Pancreas (tissue), 10 donors: Measurements from ENCODE around the gene ZC3H10. TPM values are rescaled to one million over a fixed set of nuclear protein-coding genes. Genes with fewer than 3 reads are reported as not detected.

Source experiments
- ATAC-seq, 4 donors: fragments of 200-7000 bp; cut with Tn5 transposase; one replicate each; pipeline versions ENCODE4 v1.8.0 to v1.9.1; 2020; ENCODE audit warnings: mild to moderate bottlenecking in 4 of 4, moderate library complexity in 4 of 4
- DNase-seq, 6 donors: peaks; one replicate each; pipeline ENCODE4 v3.0.0-alpha.2; 2020
- FAIRE-seq: peaks from 2 replicates; lab custom pipeline; 2012; peaks lifted over from hg19 to GRCh38; lab: Jason Lieb, UNC
- H3K27ac ChIP-seq, 4 donors: fragments of 200-600 bp; sonication (generic); 1 replicate in 3 of 4; 2 replicates in 1 of 4; pipeline versions ENCODE4 v1.5.0 to v1.8.0; 2020
- H3K27me3 ChIP-seq, 4 donors: fragments of 200-600 bp; one replicate each; pipeline ENCODE4 v1.8.0; 2021
- H3K36me3 ChIP-seq, 3 donors: fragments of 200-600 bp; sonication (generic) in 1 of 3; one replicate each; pipeline versions ENCODE4 v1.5.0 to v1.8.0; 2020 to 2021
- H3K4me1 ChIP-seq, 3 donors: fragments of 200-600 bp; one replicate each; pipeline ENCODE4 v1.8.0; 2021
- H3K4me3 ChIP-seq, 4 donors: fragments of 200-600 bp; sonication (generic) in 2 of 4; one replicate each; pipeline versions ENCODE4 v1.5.0 to v1.8.0; 2020 to 2021
- H3K9me3 ChIP-seq, 4 donors: fragments of 200-600 bp; one replicate each; pipeline ENCODE4 v1.8.0; 2021
- WGBS, 2 donors: extraction: QIAGEN DNeasy Blood & Tissue Kit; methylation state at CpG; one replicate each; pipeline ENCODE4 v1.1.7; 2013; 5-methylcytosine and 5-hydroxymethylcytosine counted together
- intact Hi-C, 3 donors: fragments of 100-400 bp; cut with DNase I; formaldehyde crosslinking; loops; one replicate each; pipeline versions ENCODE4 v1.11.1 to v1.14.2; 2022
- polyA plus RNA-seq, 2 donors: library from polyadenylated mRNA; stranded (reverse); fragments of 200-250 nt; gene quantifications; one replicate each; pipeline ENCODE4 v1.2.3, GENCODE V29; 2013
- total RNA-seq, 6 donors: library from RNA; stranded (reverse); fragmentation: NEBNext Ultra II Directional in 4 of 6; extraction: Animal tissue kit (Norgen Biotek cat#: 25700) in 4 of 6; gene quantifications; one replicate each; pipeline versions ENCODE4 v1.2.1 to v1.2.4, GENCODE V29; 2021 to 2023
- TF ChIP-seq, protein P1 (sequence below), 4 donors: fragments of 200-600 bp; sonication (generic) in 3 of 4; IDR thresholded peaks; one replicate each; pipeline versions ENCODE4 v1.5.0 to v1.8.0; 2021; ENCODE audit warnings: antibody characterized with exemption in 4 of 4
- donor health status: healthy with polysubstance abuse.
- donor health status: DM: no; HTN: no; CAD: no; lungs with moderate emphysema.
- donor health status: DM: no; HTN: no; CAD: no.
- donor health status: control.
- donor health status: control.
- donor health status: Bipolar disorder and iron deficiency.
- donor health status: DM: yes; HTN: yes; CAD: no.
- donor health status: DM: no; HTN: no; CAD: no.
- donor health status: DM: no; HTN: no; CAD: no.
- donor health status: DM: yes; HTN: yes; CAD: no.

The ZC3H10 gene
- total and polyA plus RNA-seq, 8 donors = 1.9 to 4.1 (median 3.1) TPM

DNA sequence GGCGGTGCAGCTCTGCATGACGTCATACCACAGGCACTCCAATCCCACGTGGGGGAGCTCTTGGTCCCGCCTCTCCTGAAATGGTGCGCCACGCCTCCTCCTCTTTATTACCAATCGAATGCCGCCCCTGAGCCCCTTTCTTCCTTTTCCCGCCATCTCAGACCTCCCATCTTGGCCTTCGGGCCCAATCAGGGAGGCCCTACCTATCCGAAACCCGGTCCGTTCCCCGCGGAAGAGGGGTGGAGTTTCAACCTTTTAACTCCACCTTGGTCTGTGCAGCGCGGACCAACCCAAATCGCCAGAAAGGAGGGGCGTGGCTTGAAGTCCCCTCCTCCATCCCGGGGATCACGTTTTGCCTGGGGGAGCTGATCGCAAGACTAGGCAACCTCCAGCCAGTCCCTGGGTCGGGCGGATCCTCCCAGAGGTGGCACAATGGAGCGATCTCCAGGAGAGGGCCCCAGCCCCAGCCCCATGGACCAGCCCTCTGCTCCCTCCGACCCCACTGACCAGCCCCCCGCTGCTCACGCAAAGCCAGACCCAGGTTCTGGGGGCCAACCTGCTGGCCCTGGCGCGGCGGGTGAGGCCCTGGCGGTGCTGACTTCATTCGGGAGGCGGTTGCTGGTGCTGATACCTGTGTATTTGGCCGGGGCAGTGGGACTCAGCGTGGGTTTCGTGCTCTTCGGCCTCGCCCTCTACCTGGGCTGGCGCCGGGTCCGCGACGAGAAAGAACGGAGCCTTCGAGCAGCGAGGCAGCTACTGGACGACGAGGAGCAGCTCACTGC is 10.0 kb downstream of the ZC3H10 start, which contains the start of gene ESYT1:
TSS of gene ESYT1 (plus strand) at position 380 of the 782 bp plus-strand sequence. CDS start at position 433, 53 bp downstream.
- H3K27ac ChIP-seq = peak within 1 kb of the TSS; percentile 67 to 91 (median 80)
- WGBS, 2 donors = 0% methylated on average over 48 to 49 of the region's 49 CpGs
- TF ChIP-seq, protein P1, sequence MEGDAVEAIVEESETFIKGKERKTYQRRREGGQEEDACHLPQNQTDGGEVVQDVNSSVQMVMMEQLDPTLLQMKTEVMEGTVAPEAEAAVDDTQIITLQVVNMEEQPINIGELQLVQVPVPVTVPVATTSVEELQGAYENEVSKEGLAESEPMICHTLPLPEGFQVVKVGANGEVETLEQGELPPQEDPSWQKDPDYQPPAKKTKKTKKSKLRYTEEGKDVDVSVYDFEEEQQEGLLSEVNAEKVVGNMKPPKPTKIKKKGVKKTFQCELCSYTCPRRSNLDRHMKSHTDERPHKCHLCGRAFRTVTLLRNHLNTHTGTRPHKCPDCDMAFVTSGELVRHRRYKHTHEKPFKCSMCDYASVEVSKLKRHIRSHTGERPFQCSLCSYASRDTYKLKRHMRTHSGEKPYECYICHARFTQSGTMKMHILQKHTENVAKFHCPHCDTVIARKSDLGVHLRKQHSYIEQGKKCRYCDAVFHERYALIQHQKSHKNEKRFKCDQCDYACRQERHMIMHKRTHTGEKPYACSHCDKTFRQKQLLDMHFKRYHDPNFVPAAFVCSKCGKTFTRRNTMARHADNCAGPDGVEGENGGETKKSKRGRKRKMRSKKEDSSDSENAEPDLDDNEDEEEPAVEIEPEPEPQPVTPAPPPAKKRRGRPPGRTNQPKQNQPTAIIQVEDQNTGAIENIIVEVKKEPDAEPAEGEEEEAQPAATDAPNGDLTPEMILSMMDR (IDR thresholded peaks at IDR 0.05) = no peak
- peak within 1 kb of the TSS; percentile 64 to 82 (median 76) for H3K4me3 ChIP-seq
- H3K4me1 ChIP-seq = peaks cover 10 to 27% (median 12%) of the 10 kb centered on the region in 3 donors
- DNase-seq (peak; percentile 92 to 99 (median 99)), ATAC-seq (peak; percentile 86 to 92 (median 89)), FAIRE-seq (peak; percentile 92)
- H3K36me3 ChIP-seq = peaks cover 3 to 25% (median 4%) of the 10 kb centered on the region in 3 donors
- H3K9me3 ChIP-seq = no peaks in the 10 kb centered on the region
- H3K27me3 ChIP-seq = no peaks in the 10 kb centered on the region
- intact Hi-C loops = loop anchor here in 1 of 3 donors (2.0 to 10.0 kb wide), 2 partner anchors 61 to 327 kb away; partner anchors contain the start of genes MIP and SMARCC2

DNA sequence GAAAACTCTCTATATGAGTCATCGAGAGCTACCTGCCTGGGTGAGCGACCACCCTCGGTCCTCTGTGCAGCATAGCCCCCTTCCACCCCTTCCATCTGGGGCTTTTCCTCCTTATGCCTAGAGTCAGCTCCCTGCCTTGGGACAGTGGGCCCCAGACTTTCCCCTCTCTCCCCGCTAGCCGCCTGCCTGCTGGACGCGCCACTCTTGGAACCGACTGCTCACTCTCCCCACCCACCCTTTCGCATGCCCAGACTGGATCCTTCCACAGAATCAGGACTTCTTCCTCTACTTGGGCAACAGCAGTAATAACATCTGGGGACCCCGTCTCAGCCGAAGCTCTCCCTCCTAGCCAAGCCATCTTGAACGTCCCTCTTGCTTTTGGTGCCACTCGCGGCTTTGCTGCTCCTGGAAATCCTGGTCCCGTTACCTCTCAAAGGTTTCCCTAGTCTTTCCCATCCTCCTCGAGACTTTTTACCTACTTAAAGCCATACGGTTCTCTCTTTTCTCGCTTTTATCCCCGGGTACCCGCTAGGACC is 10.7 kb downstream of the ZC3H10 start:
- DNase-seq = peak in 1 of 6 donors; percentile 40
- H3K27ac ChIP-seq = peak overlapping the region; percentile 67 to 89 (median 77)
- H3K4me3 ChIP-seq = peak overlapping the region; percentile 64 to 82 (median 76)
- H3K36me3 ChIP-seq = peaks cover 3 to 32% (median 4%) of the 10 kb centered on the region in 3 donors
- peaks cover 10 to 27% (median 12%) of the 10 kb centered on the region in 3 donors for H3K4me1 ChIP-seq
- FAIRE-seq = no peak
- 0% methylated on average over 20 of the region's 20 CpGs for WGBS, 2 donors
- H3K27me3 ChIP-seq = no peaks in the 10 kb centered on the region
- ATAC-seq = peak; percentile 4 to 15 (median 12)
- TF ChIP-seq, protein P1 (IDR thresholded peaks at IDR 0.05) = no peak
- H3K9me3 ChIP-seq = no peaks in the 10 kb centered on the region
- intact Hi-C loops = loop anchor here in 1 of 3 donors (10.0 kb wide), 1 partner anchor 326 kb away; the partner anchor contains the start of gene MIP

DNA sequence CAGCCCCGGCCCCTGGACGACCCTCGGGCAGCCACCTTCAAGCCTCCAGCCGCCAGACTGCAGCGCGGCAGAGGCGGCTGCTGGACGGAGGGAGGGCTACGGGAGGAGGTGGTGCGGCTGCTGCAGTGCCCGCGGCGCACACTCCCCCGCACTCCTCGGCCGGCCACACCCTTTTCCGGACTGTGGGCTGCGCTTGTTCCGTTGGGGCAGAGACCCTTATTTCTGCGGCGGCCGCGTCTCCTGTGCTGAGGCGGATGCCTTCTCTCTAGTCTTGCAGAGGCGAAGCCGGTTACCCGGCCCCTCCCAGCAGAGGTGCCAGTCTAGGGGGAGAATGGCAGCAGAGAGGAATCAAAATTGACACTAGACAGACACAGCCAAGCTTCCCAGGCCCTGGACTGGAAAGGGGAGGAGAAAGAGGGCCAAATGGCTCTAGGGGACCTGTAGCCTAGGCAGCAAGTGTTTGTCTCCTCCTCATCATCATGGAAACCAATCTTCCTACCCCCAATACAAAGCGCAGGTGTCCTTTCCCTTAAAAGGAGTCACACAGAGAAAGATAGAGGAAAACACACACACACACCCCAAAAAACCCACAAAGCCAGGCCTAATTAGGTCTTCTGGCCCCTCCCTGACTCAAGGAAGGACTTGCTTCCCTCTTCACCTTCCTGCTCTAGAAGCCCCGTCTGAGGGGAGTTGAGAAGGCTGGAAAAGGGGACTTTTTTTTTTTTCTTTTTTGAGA is 11.3 kb downstream of the ZC3H10 start:
- peak overlapping the region; percentile 64 to 82 (median 76) for H3K4me3 ChIP-seq
- WGBS, 2 donors = 4 to 5% methylated on average over 29 of the region's 29 CpGs
- peaks cover 10 to 27% (median 12%) of the 10 kb centered on the region in 3 donors for H3K4me1 ChIP-seq
- H3K9me3 ChIP-seq = no peaks in the 10 kb centered on the region
- H3K27me3 ChIP-seq = no peaks in the 10 kb centered on the region
- peak in 5 of 6 donors; percentile 58 to 86 (median 66) for DNase-seq
- peaks cover 3 to 38% (median 4%) of the 10 kb centered on the region in 3 donors for H3K36me3 ChIP-seq
- TF ChIP-seq, protein P1 (IDR thresholded peaks at IDR 0.05) = no peak
- intact Hi-C loops = loop anchor here in 1 of 3 donors (10.0 kb wide), 1 partner anchor 325 kb away; the partner anchor contains the start of gene MIP
- ATAC-seq = peak; percentile 30 to 61 (median 51)
- FAIRE-seq = no peak
- peak overlapping the region; percentile 67 to 89 (median 77) for H3K27ac ChIP-seq

DNA sequence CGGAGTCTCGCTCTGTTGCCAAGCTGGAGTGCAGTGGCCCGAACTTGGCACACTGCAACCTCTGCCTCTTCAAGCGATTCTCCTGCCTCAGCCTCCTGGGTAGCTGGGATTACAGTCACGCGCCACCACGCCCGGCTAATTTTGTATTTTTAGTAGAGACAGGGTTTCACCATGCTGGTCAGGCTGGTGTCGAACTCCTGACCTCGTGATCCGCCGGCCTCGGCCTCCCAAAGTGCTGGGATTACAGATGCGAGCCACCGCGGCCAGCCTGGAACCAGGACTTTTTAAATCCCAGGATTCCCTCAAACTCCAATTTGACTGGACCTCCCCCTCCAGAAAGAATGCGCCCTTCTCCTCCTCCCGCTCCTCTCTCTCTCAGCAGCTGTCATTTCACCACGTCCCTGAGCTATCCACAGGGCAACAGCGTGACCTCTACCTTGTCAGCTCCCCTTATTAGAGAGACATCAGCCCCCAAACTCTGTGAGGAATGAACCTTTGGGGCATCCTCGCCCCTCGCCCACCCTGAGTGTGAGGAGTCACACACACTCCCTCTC is 12.0 kb downstream of the ZC3H10 start:
- peaks cover 10 to 27% (median 12%) of the 10 kb centered on the region in 3 donors for H3K4me1 ChIP-seq
- WGBS, 2 donors = 77 to 81% methylated on average over 22 of the region's 22 CpGs
- no peak for FAIRE-seq
- peak overlapping the region in 1 of 4 donors; percentile 72 for H3K4me3 ChIP-seq
- TF ChIP-seq, protein P1 (IDR thresholded peaks at IDR 0.05) = no peak
- intact Hi-C loops = loop anchor here in 1 of 3 donors (10.0 kb wide), 1 partner anchor 325 kb away; the partner anchor contains the start of gene MIP
- no peak for DNase-seq
- H3K36me3 ChIP-seq = peaks cover 3 to 44% (median 4%) of the 10 kb centered on the region in 3 donors
- no peaks in the 10 kb centered on the region for H3K9me3 ChIP-seq
- H3K27me3 ChIP-seq = no peaks in the 10 kb centered on the region
- no peak for ATAC-seq
- H3K27ac ChIP-seq = peak overlapping the region in 1 of 4 donors; percentile 79
